SK-N-SH (cell line): ENCODE data around the gene ASS1.

ENCODE experiments used
- CTCF ChIP-seq: fragments of 200-600 bp; sonication (generic); IDR thresholded peaks from 2 replicates; pipeline ENCODE4 v1.6.1; 2017; ENCODE audit warnings: antibody characterized with exemption, mild to moderate bottlenecking, moderate library complexity
- ELF1 ChIP-seq: IDR thresholded peaks from 2 replicates; pipeline ENCODE4 v1.4.0; 2012
- EP300 ChIP-seq, 2 experiments: IDR thresholded peaks; 2 replicates each; pipeline versions ENCODE4 v1.4.0 to v1.6.1; 2012; ENCODE audit warnings: borderline replicate concordance in 1 of 2, low read depth in 1 of 2, low read length in 1 of 2
- EZH2phosphoT487 ChIP-seq: fragments of 200-600 bp; sonication (generic); IDR thresholded peaks from 2 replicates; pipeline ENCODE4 v1.6.1; 2017; ENCODE audit warnings: low read depth, mixed run types, mild to moderate bottlenecking, antibody characterized with exemption, moderate library complexity, borderline replicate concordance
- NRF1 ChIP-seq: IDR thresholded peaks from 2 replicates; pipeline ENCODE4 v1.6.1; 2012; ENCODE audit warnings: low read depth, mild to moderate bottlenecking, low read length
- REST ChIP-seq: IDR thresholded peaks from 2 replicates; pipeline ENCODE4 v1.6.1; 2012; ENCODE audit warnings: mild to moderate bottlenecking, low read depth, low read length, moderate library complexity
- TCF12 ChIP-seq: IDR thresholded peaks from 2 replicates; pipeline ENCODE4 v1.4.0; 2012
- TEAD4 ChIP-seq: IDR thresholded peaks from 2 replicates; pipeline ENCODE4 v1.4.0; 2012; ENCODE audit warnings: mild to moderate bottlenecking, borderline replicate concordance; ENCODE audit not compliant: insufficient read depth
- TF ChIP-seq, protein P1 (sequence below): IDR thresholded peaks from 2 replicates; pipeline ENCODE4 v1.4.0; 2012; ENCODE audit warnings: low read depth

DNA sequence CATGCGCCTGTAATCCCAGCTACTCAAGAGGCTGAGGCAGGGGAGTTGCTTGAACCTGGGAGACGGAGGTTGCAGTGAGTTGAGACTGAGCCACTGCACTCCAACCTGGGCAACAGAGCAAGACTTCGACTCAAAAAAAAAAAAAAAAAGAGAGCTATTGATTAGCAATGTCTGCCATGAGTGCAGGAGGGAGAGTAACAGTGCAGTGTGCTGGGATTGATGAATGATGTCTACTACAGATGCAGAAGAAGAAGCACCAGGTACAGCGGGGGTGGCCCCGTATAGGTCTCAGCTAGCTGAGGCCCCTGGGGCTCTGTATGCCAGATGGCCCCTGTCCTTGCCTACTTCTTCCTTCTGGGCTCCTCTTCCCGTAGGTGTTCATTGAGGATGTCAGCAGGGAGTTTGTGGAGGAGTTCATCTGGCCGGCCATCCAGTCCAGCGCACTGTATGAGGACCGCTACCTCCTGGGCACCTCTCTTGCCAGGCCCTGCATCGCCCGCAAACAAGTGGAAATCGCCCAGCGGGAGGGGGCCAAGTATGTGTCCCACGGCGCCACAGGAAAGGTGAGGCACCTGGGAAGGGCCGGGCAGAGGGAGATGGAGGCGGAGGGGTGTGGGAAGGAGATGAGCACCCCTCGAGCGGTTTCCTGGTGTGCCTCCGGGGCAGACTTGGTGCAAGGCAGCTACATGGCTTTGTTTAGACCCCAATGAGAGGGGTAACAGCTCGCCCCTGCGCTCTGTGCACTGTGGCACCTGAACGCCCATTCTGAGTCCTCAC is 13.5 kb downstream of the ASS1 start:
- TF ChIP-seq EZH2phosphoT487 (no peak), REST (no peak), EP300 (IDR thresholded peaks at IDR 0.05; ENCODE audit: borderline replicate concordance in 1 of 2, low read depth in 1 of 2, low read length in 1 of 2) (no peak), CTCF (no peak), TCF12 (no peak), NRF1 (no peak), ELF1 (no peak), TEAD4 (no peak)
- TF ChIP-seq, protein P1, sequence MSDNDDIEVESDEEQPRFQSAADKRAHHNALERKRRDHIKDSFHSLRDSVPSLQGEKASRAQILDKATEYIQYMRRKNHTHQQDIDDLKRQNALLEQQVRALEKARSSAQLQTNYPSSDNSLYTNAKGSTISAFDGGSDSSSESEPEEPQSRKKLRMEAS = no peak
